ENCODE data around the gene CTDSPL. TPM values are rescaled to one million over a fixed set of nuclear protein-coding genes. Genes with fewer than 3 reads are reported as not detected.
A peak's percentile ranks its signal among the peaks of the same experiment; 100 is the strongest.

Gene CTDSPL
- total and polyA plus RNA-seq, 2 of the 13 experiments (the other 11 are each of a cell fraction or from before 2014, with no cell fraction given): 26.1 to 142 TPM

DNA sequence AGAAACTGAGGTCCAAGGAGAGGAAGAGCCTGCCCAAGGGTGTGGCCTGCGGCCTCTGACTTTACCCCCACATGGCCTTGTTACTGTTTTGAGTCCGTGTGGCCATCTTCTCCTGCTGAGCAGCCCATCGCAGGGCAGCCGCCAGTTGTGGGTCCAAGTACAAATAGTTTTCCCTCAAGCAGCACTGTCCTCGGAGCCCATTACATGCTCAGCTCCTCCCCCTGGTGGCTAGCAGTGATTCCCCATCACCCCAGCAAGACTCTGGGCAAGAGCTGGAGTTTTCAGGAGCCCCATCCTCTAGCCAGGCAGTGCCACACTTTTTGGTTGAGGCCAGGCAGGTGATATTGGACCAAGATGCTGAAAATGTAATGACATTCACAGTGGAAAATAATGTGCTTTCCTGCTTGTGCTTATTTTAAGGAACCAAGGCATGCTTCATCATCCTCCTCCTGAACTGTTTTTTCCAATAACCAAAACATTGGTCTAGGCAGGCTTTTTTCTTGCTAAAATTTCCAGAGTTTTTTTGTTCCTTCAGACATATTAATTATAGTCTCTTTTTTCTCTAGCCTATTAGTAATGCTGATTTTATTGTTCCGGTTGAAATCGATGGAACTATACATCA, 105.7 kb downstream of the CTDSPL start (continued):
- TF ChIP-seq, protein P1, sequence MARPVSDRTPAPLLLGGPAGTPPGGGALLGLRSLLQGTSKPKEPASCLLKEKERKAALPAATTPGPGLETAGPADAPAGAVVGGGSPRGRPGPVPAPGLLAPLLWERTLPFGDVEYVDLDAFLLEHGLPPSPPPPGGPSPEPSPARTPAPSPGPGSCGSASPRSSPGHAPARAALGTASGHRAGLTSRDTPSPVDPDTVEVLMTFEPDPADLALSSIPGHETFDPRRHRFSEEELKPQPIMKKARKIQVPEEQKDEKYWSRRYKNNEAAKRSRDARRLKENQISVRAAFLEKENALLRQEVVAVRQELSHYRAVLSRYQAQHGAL (CRISPR knock-in tag; IDR thresholded peaks at IDR 0.05; ENCODE audit: not compliant biosample characterization): no peak
- TF ChIP-seq, protein P2, sequence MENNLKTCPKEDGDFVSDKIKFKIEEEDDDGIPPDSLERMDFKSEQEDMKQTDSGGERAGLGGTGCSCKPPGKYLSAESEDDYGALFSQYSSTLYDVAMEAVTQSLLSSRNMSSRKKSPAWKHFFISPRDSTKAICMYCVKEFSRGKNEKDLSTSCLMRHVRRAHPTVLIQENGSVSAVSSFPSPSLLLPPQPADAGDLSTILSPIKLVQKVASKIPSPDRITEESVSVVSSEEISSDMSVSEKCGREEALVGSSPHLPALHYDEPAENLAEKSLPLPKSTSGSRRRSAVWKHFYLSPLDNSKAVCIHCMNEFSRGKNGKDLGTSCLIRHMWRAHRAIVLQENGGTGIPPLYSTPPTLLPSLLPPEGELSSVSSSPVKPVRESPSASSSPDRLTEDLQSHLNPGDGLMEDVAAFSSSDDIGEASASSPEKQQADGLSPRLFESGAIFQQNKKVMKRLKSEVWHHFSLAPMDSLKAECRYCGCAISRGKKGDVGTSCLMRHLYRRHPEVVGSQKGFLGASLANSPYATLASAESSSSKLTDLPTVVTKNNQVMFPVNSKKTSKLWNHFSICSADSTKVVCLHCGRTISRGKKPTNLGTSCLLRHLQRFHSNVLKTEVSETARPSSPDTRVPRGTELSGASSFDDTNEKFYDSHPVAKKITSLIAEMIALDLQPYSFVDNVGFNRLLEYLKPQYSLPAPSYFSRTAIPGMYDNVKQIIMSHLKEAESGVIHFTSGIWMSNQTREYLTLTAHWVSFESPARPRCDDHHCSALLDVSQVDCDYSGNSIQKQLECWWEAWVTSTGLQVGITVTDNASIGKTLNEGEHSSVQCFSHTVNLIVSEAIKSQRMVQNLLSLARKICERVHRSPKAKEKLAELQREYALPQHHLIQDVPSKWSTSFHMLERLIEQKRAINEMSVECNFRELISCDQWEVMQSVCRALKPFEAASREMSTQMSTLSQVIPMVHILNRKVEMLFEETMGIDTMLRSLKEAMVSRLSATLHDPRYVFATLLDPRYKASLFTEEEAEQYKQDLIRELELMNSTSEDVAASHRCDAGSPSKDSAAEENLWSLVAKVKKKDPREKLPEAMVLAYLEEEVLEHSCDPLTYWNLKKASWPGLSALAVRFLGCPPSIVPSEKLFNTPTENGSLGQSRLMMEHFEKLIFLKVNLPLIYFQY (CRISPR knock-in tag; IDR thresholded peaks at IDR 0.05; ENCODE audit: borderline replicate concordance): no peak
- TF ChIP-seq, protein P3, sequence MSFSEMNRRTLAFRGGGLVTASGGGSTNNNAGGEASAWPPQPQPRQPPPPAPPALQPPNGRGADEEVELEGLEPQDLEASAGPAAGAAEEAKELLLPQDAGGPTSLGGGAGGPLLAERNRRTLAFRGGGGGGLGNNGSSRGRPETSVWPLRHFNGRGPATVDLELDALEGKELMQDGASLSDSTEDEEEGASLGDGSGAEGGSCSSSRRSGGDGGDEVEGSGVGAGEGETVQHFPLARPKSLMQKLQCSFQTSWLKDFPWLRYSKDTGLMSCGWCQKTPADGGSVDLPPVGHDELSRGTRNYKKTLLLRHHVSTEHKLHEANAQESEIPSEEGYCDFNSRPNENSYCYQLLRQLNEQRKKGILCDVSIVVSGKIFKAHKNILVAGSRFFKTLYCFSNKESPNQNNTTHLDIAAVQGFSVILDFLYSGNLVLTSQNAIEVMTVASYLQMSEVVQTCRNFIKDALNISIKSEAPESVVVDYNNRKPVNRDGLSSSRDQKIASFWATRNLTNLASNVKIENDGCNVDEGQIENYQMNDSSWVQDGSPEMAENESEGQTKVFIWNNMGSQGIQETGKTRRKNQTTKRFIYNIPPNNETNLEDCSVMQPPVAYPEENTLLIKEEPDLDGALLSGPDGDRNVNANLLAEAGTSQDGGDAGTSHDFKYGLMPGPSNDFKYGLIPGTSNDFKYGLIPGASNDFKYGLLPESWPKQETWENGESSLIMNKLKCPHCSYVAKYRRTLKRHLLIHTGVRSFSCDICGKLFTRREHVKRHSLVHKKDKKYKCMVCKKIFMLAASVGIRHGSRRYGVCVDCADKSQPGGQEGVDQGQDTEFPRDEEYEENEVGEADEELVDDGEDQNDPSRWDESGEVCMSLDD (CRISPR knock-in tag; IDR thresholded peaks at IDR 0.05; ENCODE audit: borderline replicate concordance): no peak
- TF ChIP-seq, protein P4, sequence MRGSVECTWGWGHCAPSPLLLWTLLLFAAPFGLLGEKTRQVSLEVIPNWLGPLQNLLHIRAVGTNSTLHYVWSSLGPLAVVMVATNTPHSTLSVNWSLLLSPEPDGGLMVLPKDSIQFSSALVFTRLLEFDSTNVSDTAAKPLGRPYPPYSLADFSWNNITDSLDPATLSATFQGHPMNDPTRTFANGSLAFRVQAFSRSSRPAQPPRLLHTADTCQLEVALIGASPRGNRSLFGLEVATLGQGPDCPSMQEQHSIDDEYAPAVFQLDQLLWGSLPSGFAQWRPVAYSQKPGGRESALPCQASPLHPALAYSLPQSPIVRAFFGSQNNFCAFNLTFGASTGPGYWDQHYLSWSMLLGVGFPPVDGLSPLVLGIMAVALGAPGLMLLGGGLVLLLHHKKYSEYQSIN (CRISPR knock-in tag; IDR thresholded peaks at IDR 0.05; ENCODE audit: borderline replicate concordance): no peak
- TF ChIP-seq ZNF605 (CRISPR knock-in tag; IDR thresholded peaks at IDR 0.05): 0 out of 2 replicates have a peak, but pooled peaks have one; percentile 20
- 0 out of 2 replicates have a peak, but pooled peaks have one; percentile 15 for TF ChIP-seq ZNF350 (CRISPR knock-in tag; IDR thresholded peaks at IDR 0.05; ENCODE audit: borderline replicate concordance, low read depth)
- TF ChIP-seq BORCS8-MEF2B (CRISPR knock-in tag; IDR thresholded peaks at IDR 0.05): 0 out of 2 replicates have a peak, but pooled peaks have one; percentile 32
- no peak for TF ChIP-seq SKI (IDR thresholded peaks at IDR 0.05; ENCODE audit: partially characterized antibody)
- TF ChIP-seq, protein P5, sequence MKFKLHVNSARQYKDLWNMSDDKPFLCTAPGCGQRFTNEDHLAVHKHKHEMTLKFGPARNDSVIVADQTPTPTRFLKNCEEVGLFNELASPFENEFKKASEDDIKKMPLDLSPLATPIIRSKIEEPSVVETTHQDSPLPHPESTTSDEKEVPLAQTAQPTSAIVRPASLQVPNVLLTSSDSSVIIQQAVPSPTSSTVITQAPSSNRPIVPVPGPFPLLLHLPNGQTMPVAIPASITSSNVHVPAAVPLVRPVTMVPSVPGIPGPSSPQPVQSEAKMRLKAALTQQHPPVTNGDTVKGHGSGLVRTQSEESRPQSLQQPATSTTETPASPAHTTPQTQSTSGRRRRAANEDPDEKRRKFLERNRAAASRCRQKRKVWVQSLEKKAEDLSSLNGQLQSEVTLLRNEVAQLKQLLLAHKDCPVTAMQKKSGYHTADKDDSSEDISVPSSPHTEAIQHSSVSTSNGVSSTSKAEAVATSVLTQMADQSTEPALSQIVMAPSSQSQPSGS (CRISPR knock-in tag; IDR thresholded peaks at IDR 0.05): no peak
- TF ChIP-seq, protein P6, sequence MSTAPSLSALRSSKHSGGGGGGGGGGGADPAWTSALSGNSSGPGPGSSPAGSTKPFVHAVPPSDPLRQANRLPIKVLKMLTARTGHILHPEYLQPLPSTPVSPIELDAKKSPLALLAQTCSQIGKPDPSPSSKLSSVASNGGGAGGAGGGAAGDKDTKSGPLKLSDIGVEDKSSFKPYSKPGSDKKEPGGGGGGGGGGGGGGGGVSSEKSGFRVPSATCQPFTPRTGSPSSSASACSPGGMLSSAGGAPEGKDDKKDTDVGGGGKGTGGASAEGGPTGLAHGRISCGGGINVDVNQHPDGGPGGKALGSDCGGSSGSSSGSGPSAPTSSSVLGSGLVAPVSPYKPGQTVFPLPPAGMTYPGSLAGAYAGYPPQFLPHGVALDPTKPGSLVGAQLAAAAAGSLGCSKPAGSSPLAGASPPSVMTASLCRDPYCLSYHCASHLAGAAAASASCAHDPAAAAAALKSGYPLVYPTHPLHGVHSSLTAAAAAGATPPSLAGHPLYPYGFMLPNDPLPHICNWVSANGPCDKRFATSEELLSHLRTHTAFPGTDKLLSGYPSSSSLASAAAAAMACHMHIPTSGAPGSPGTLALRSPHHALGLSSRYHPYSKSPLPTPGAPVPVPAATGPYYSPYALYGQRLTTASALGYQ (CRISPR knock-in tag; IDR thresholded peaks at IDR 0.05): no peak
- TF ChIP-seq SMARCC2 (IDR thresholded peaks at IDR 0.05): no peak
- TF ChIP-seq REPIN1 (CRISPR knock-in tag; IDR thresholded peaks at IDR 0.05; ENCODE audit: borderline replicate concordance, low read depth): no peak; the same call in 1 of the 2 replicates
- TF ChIP-seq ZFP36 (IDR thresholded peaks at IDR 0.05; ENCODE audit: borderline replicate concordance, low read depth, low read length, partially characterized antibody): no peak
- TF ChIP-seq FOXA3 (CRISPR knock-in tag; IDR thresholded peaks at IDR 0.05): no peak
- TF ChIP-seq ZNF484 (CRISPR knock-in tag; IDR thresholded peaks at IDR 0.05; ENCODE audit: borderline replicate concordance, low read depth): no peak
- TF ChIP-seq MEIS1 (CRISPR knock-in tag; IDR thresholded peaks at IDR 0.05; ENCODE audit: borderline replicate concordance): no peak

Measured in HepG2 (cell line).